ENCODE data around the gene ZNHIT1. TPM values are rescaled to one million over a fixed set of nuclear protein-coding genes. Genes with fewer than 3 reads are reported as not detected.

ZNHIT1 gene
- polyA plus RNA-seq, 2 of the 4 experiments (the other 2 are of a cell fraction) = 33.2 to 55.9 TPM

DNA sequence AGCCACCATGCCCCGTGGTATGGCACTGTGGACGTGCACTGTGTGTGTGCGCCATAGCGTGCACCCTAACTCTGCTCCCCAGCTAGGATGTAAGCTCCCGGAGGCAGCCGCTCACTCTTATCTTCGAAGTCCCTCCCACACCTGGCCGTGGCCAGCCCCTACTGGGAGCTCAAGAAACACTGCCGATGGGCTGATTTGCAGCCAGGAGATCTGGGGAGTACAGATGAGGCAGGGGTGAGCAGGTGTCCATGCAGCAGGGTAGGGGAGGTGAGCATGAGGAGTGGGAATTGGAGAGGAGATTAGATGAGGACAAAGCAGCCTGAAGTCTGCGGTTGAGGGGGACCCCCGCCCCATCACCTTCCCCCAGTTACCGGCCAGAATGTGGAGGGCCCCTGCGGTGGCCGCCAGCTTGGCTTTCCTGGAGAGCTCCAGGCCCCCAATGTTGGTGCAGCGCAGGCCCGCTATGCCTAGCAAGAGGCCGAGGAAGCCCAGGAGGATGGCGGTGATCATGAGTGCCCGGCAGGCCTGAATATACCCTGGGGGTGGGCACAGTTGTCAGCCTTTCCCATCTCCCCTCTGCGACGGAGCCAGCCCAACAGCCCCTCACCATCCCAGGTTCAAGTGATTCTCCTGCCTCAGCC, 16.1 kb downstream of the ZNHIT1 start:
- DNase-seq (ENCODE audit: low read depth in 1 of 2, low spot score in 1 of 2) (no peak), FAIRE-seq (no peak), ATAC-seq (no peak)
- CTCF ChIA-PET = interaction anchor here (0.9 to 2.3 kb wide), 8 partner anchors 8 to 175 kb away, joined by 3 to 18 read pairs (median 4); partner anchors contain the start of gene FIS1
- Histone ChIP-seq H3K4me3 (no peak overlapping the region), H3K27ac (no peak overlapping the region), H3K9me3 (no peaks in the 10 kb centered on the region), H3K4me1 (peaks cover 6% of the 10 kb centered on the region; the same call in 2 of the 3 replicates), H3K4me2 (no peak overlapping the region)
- TF ChIP-seq NR3C1 (IDR thresholded peaks at IDR 0.05) (no peak), NPAS2 (CRISPR knock-in tag; IDR thresholded peaks at IDR 0.05; ENCODE audit: borderline replicate concordance) (no peak), RNF2 (IDR thresholded peaks at IDR 0.05; ENCODE audit: borderline replicate concordance, low read depth) (no peak), ESRRA (IDR thresholded peaks at IDR 0.05; ENCODE audit: borderline replicate concordance, low read length) (no peak), EP300 (IDR thresholded peaks at IDR 0.05) (no peak), FOSB (CRISPR knock-in tag; IDR thresholded peaks at IDR 0.05) (no peak), ZC3H11A (IDR thresholded peaks at IDR 0.05) (no peak), PHF8 (IDR thresholded peaks at IDR 0.05; ENCODE audit: borderline replicate concordance, low read depth) (no peak), EHMT2 (IDR thresholded peaks at IDR 0.05; ENCODE audit: low read depth) (no peak), BHLHE40 (IDR thresholded peaks at IDR 0.05; ENCODE audit: low read depth, low read length) (no peak), JUN (IDR thresholded peaks at IDR 0.05) (no peak), POLR2A (IDR thresholded peaks at IDR 0.05; ENCODE audit: low read length) (no peak), HEYL (CRISPR knock-in tag; IDR thresholded peaks at IDR 0.05) (no peak)
- TF ChIP-seq, protein P1, sequence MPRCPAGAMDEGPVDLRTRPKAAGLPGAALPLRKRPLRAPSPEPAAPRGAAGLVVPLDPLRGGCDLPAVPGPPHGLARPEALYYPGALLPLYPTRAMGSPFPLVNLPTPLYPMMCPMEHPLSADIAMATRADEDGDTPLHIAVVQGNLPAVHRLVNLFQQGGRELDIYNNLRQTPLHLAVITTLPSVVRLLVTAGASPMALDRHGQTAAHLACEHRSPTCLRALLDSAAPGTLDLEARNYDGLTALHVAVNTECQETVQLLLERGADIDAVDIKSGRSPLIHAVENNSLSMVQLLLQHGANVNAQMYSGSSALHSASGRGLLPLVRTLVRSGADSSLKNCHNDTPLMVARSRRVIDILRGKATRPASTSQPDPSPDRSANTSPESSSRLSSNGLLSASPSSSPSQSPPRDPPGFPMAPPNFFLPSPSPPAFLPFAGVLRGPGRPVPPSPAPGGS (IDR thresholded peaks at IDR 0.05) = no peak
- TF ChIP-seq, protein P2, sequence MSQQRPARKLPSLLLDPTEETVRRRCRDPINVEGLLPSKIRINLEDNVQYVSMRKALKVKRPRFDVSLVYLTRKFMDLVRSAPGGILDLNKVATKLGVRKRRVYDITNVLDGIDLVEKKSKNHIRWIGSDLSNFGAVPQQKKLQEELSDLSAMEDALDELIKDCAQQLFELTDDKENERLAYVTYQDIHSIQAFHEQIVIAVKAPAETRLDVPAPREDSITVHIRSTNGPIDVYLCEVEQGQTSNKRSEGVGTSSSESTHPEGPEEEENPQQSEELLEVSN (IDR thresholded peaks at IDR 0.05; ENCODE audit: borderline replicate concordance, low read depth) = no peak
- TF ChIP-seq, protein P3, sequence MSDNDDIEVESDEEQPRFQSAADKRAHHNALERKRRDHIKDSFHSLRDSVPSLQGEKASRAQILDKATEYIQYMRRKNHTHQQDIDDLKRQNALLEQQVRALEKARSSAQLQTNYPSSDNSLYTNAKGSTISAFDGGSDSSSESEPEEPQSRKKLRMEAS (IDR thresholded peaks at IDR 0.05) = no peak
- TF ChIP-seq, protein P4, sequence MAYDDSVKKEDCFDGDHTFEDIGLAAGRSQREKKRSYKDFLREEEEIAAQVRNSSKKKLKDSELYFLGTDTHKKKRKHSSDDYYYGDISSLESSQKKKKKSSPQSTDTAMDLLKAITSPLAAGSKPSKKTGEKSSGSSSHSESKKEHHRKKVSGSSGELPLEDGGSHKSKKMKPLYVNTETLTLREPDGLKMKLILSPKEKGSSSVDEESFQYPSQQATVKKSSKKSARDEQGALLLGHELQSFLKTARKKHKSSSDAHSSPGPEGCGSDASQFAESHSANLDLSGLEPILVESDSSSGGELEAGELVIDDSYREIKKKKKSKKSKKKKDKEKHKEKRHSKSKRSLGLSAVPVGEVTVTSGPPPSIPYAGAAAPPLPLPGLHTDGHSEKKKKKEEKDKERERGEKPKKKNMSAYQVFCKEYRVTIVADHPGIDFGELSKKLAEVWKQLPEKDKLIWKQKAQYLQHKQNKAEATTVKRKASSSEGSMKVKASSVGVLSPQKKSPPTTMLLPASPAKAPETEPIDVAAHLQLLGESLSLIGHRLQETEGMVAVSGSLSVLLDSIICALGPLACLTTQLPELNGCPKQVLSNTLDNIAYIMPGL (CRISPR knock-in tag; IDR thresholded peaks at IDR 0.05; ENCODE audit: borderline replicate concordance) = no peak
- WGBS (ENCODE audit: missing lambda C conversion rate) = 85% methylated on average over 17 of the region's 21 CpGs
- POLR2A ChIA-PET = no interaction called here

DNA sequence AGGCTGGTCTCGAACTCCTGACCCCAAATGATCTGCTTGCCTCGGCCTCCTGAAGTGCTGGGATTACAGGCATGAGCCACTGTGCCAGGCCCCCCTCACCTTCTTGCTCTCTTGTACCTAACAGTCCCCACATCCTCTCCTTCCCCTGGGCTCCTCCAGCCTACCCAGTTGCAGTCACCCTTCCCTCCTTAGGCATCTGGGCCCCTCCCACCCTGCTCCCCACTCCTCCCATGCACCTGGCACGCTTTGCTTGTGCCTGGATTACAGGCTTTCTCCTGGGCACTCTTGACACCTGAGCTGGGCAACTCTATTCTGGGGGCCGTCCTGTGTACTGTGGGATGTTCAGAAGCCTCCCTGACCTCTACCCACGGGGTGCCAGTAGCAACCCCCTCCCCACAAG, 16.7 kb downstream of the ZNHIT1 start:
- Histone ChIP-seq H3K27ac (no peak overlapping the region), H3K4me2 (no peak overlapping the region), H3K4me3 (no peak overlapping the region), H3K4me1 (peaks cover 6% of the 10 kb centered on the region; the same call in 2 of the 3 replicates), H3K9me3 (no peaks in the 10 kb centered on the region)
- ATAC-seq (0 out of 6 replicates have a peak, but pooled peaks of 1 of the 2 experiments have one; percentile 3), DNase-seq (ENCODE audit: low read depth in 1 of 2, low spot score in 1 of 2) (no peak), FAIRE-seq (no peak)
- ChIA-PET POLR2A (interaction anchor here (0.8 kb wide), 1 partner anchor 10 kb away, joined by 3 read pairs; the partner anchor contains the start of gene FIS1), CTCF (interaction anchor here (0.9 to 2.3 kb wide), 13 partner anchors 8 to 176 kb away, joined by 3 to 18 read pairs (median 4); partner anchors contain the start of gene FIS1)
- TF ChIP-seq, protein P5, sequence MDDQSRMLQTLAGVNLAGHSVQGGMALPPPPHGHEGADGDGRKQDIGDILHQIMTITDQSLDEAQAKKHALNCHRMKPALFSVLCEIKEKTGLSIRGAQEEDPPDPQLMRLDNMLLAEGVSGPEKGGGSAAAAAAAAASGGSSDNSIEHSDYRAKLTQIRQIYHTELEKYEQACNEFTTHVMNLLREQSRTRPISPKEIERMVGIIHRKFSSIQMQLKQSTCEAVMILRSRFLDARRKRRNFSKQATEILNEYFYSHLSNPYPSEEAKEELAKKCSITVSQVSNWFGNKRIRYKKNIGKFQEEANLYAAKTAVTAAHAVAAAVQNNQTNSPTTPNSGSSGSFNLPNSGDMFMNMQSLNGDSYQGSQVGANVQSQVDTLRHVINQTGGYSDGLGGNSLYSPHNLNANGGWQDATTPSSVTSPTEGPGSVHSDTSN (IDR thresholded peaks at IDR 0.05) = 0 out of 2 replicates have a peak, but pooled peaks have one; percentile 32
- no peak for TF ChIP-seq POLR2AphosphoS2 (conservative IDR thresholded peaks at IDR 0.05; ENCODE audit: low read length)
- 87% methylated on average over 5 of the region's 5 CpGs for WGBS (ENCODE audit: missing lambda C conversion rate)
